ENCODE measurements around the gene TMEM240. TPM values are rescaled to one million over a fixed set of nuclear protein-coding genes. Genes with fewer than 3 reads are reported as not detected.
"Not testable (repeated sequence)": the region's sequence is repeated elsewhere in the genome, so short reads cannot be mapped to it uniquely, and the experiment has no call there.

Gene TMEM240
- total and polyA plus RNA-seq, 12 donors: 0.95 to 12.4 (median 4.4) TPM; not detected in 1

DNA sequence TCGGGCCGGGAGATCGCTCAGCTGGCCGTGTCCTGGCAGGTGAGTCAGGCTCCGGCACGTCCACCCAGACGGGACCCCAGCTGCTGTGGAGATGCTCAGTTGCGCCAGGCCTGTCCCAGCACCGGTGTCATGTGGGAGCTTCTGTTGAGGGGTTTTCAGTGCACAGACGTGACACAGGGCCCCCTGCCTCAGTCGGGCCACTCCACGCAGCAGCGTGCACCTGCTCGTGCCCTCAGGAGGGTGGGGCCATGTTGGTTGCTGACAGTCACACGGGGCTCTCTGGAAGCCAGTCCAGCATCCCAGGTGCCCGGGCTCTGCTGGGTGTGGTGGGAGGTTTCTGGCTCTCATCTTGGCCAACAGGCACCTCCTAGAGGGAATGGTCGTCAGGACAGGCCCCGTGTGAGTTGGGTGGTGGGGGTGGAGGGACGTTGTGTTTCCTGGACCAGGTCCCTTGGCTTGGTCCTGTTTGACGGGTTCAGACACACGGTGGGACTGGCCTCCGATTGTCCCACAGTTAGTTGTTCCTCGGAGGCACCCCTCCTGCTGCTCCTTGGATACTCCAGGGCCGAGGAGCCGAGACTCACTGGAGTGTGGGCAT is 49.7 kb downstream of the TMEM240 start:
- DNase-seq: no peak
- H3K9me3 ChIP-seq (replicated peaks in 1 of 3): no peaks in the 10 kb centered on the region
- H3K27ac ChIP-seq: no peak overlapping the region
- H3K4me1 ChIP-seq (replicated peaks in 1 of 2): no peaks in the 10 kb centered on the region
- no peaks in the 10 kb centered on the region for H3K27me3 ChIP-seq
- H3K36me3 ChIP-seq (replicated peaks in 1 of 2): peaks cover 0 to 45% of the 10 kb centered on the region in 2 donors
- H3K4me3 ChIP-seq: no peak overlapping the region
- 94 to 100% (median 96%) methylated on average over 6 to 18 of the region's 25 CpGs for WGBS, 4 donors
- intact Hi-C loops (cut with DNase I): no loop called here
- TF ChIP-seq POLR2A (IDR thresholded peaks at IDR 0.05): no peak

GRCh38 chr1:1489861-1490260 is 50.6 kb downstream of the TMEM240 start:
- intact Hi-C loops (cut with DNase I): no loop called here
- H3K36me3 ChIP-seq (replicated peaks in 1 of 2): peaks cover 0 to 42% of the 10 kb centered on the region in 2 donors
- 93 to 97% (median 95%) methylated on average over 17 to 19 of the region's 19 CpGs for WGBS, 4 donors

DNA sequence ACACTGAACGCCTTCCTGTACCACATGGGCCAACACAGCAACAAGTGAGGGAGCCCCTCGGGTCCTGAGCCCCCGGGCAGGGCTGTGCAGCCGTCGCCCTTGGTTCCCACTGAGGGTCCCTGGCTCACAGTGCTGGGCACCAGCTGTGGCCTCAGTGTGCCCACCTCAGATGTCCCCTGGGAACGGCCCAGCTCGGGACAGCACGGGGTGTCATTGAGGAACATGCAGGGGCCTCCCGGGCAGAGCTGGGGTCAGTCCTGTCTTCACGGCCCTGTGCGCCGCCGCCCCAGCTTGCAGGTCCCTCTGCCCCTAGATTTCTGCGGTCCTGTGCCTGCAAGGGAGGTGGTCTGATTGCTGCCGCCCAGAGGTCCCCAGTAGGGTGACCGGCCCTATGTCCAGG is 51.2 kb downstream of the TMEM240 start:
- TF ChIP-seq CTCF (IDR thresholded peaks at IDR 0.05): no peak
- no peak for TF ChIP-seq POLR2A (IDR thresholded peaks at IDR 0.05)
- H3K36me3 ChIP-seq (replicated peaks in 1 of 2): peaks cover 0 to 42% of the 10 kb centered on the region in 2 donors
- no peak for DNase-seq
- H3K27ac ChIP-seq: no peak overlapping the region
- H3K9me3 ChIP-seq (replicated peaks in 1 of 3): no peaks in the 10 kb centered on the region
- H3K27me3 ChIP-seq: no peaks in the 10 kb centered on the region
- no peaks in the 10 kb centered on the region for H3K4me1 ChIP-seq (replicated peaks in 1 of 2)
- intact Hi-C loops (cut with DNase I): no loop called here
- no peak overlapping the region for H3K4me3 ChIP-seq
- WGBS, 4 donors: 93 to 98% (median 95%) methylated on average over 6 to 16 of the region's 16 CpGs

More at GRCh38 chr1:1489861-1490260, 50.6 kb downstream of the TMEM240 start:
- H3K27ac ChIP-seq: no peak overlapping the region
- no peak for DNase-seq
- no peak overlapping the region for H3K4me3 ChIP-seq
- H3K4me1 ChIP-seq (replicated peaks in 1 of 2): no peaks in the 10 kb centered on the region
- no peaks in the 10 kb centered on the region for H3K27me3 ChIP-seq
- TF ChIP-seq CTCF (IDR thresholded peaks at IDR 0.05) (no peak), POLR2A (IDR thresholded peaks at IDR 0.05) (no peak)
- H3K9me3 ChIP-seq (replicated peaks in 1 of 3): no peaks in the 10 kb centered on the region

GRCh38 chr1:1487701-1488100 is 52.7 kb downstream of the TMEM240 start:
- no peak overlapping the region for H3K27ac ChIP-seq
- H3K4me1 ChIP-seq (replicated peaks in 1 of 2): no peaks in the 10 kb centered on the region
- TF ChIP-seq CTCF (IDR thresholded peaks at IDR 0.05) (no peak), POLR2A (IDR thresholded peaks at IDR 0.05) (no peak)
- WGBS, 4 donors: 94 to 97% (median 95%) methylated on average over 9 to 18 of the region's 18 CpGs
- intact Hi-C loops (cut with DNase I): no loop called here
- no peaks in the 10 kb centered on the region for H3K27me3 ChIP-seq
- H3K36me3 ChIP-seq (replicated peaks in 1 of 2): peaks cover 0 to 54% of the 10 kb centered on the region in 2 donors
- no peak for DNase-seq
- H3K4me3 ChIP-seq: no peak overlapping the region
- no peaks in the 10 kb centered on the region for H3K9me3 ChIP-seq (replicated peaks in 1 of 3)

DNA sequence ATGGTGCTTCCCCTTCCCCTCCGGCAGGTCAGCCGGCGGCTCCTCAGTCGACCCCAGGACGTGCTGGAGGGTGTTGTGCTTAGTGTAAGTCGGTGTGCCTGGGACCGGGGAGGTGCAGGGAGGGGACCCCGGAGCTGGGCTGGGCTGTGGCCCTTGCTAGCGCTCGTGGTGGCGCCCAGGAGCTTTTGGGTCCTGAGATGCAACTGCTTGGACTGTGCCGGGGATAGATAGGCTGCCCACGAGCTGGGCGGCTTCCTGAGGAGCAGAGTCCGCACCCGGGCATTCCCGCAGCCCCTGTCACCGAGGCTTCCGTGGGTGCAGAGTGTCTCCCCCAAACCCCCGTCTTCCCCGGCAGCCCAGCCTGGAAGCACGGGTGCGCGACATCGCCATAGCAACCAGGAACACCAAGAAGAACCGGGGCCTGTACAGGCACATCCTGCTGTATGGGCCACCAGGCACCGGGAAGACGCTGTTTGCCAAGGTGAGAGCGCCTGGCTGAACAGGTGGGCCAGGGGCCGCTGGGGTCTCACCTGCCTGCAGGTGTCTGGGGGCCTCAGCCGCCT is 54.6 kb downstream of the TMEM240 start:
- H3K4me3 ChIP-seq; H3K27me3 ChIP-seq; H3K9me3 ChIP-seq (replicated peaks in 1 of 3); intact Hi-C loops (cut with DNase I); H3K27ac ChIP-seq; H3K4me1 ChIP-seq (replicated peaks in 1 of 2); DNase-seq: not testable (repeated sequence)
- peaks cover 0 to 62% of the 10 kb centered on the region in 2 donors for H3K36me3 ChIP-seq (replicated peaks in 1 of 2)
- 94 to 95% (median 94%) methylated on average over 23 to 28 of the region's 31 CpGs; no CpG with 5 or more reads in 1 of the 4 donors for WGBS, 4 donors

GRCh38 chr1:1484976-1485750 is 55.3 kb downstream of the TMEM240 start:
- DNase-seq; H3K27ac ChIP-seq; H3K4me1 ChIP-seq (replicated peaks in 1 of 2); H3K9me3 ChIP-seq (replicated peaks in 1 of 3); H3K4me3 ChIP-seq; H3K27me3 ChIP-seq; intact Hi-C loops (cut with DNase I): not testable (repeated sequence)
- peaks cover 0 to 60% of the 10 kb centered on the region in 2 donors for H3K36me3 ChIP-seq (replicated peaks in 1 of 2)
- 95 to 97% (median 96%) methylated on average over 12 to 38 of the region's 46 CpGs for WGBS, 4 donors

All from adrenal gland (tissue), 12 donors.